Neural cell (in vitro differentiated cells): Measurements from ENCODE around the gene B3GNT3. TPM values are rescaled to one million over a fixed set of nuclear protein-coding genes. Genes with fewer than 3 reads are reported as not detected.

Source experiments
- H2AFZ ChIP-seq: fragments of 200-600, 300-800 bp; sonication (generic), shearing (Covaris generic); 2 replicates; pipeline ENCODE4 v1.6.0; 2014; ENCODE audit warnings: low read depth, mild to moderate bottlenecking, antibody characterized with exemption, low read length, moderate library complexity
- H3F3A ChIP-seq: fragments of 200-600 bp; shearing (Covaris generic); 2 replicates; pipeline ENCODE4 v1.6.1; 2016; ENCODE audit warnings: mild to moderate bottlenecking, moderate library complexity, mixed read lengths, antibody characterized with exemption, low read length; ENCODE audit not compliant: insufficient read depth, poor library complexity, severe bottlenecking
- H3K27ac ChIP-seq: fragments of 200-600, 300-800 bp; sonication (generic), shearing (Covaris generic); 2 replicates; pipeline ENCODE4 v1.5.1; 2014; ENCODE audit warnings: mild to moderate bottlenecking, low read length, moderate library complexity
- H3K27me3 ChIP-seq: fragments of 300-800, 200-600 bp; sonication (generic), shearing (Covaris generic); 2 replicates; pipeline ENCODE4 v1.6.0; 2014; ENCODE audit warnings: mild to moderate bottlenecking, low read depth, low read length, moderate library complexity; ENCODE audit not compliant: insufficient read depth
- H3K36me3 ChIP-seq: fragments of 300-800, 200-600 bp; sonication (generic), shearing (Covaris generic); 2 replicates; pipeline ENCODE4 v1.5.1; 2014; ENCODE audit warnings: mild to moderate bottlenecking, antibody characterized with exemption, low read length, moderate library complexity; ENCODE audit not compliant: insufficient read depth
- H3K4me2 ChIP-seq: fragments of 300-800, 200-600 bp; sonication (generic), shearing (Covaris generic); 2 replicates; pipeline ENCODE4 v1.6.0; 2014; ENCODE audit warnings: mild to moderate bottlenecking, low read length
- H3K4me3 ChIP-seq: fragments of 300-800, 200-600 bp; sonication (generic), shearing (Covaris generic); 2 replicates; pipeline ENCODE4 v1.5.1; 2014; ENCODE audit warnings: mild to moderate bottlenecking, low read length, moderate library complexity
- H3K79me2 ChIP-seq: fragments of 200-600 bp; shearing (Covaris generic); replicated peaks from 2 replicates; pipeline ENCODE4 v1.6.0; 2014; ENCODE audit warnings: mild to moderate bottlenecking, low read length, moderate library complexity; ENCODE audit not compliant: insufficient read depth
- H3K9ac ChIP-seq: fragments of 300-800, 200-600 bp; sonication (generic), shearing (Covaris generic); 2 replicates; pipeline ENCODE4 v1.6.1; 2016; ENCODE audit warnings: mild to moderate bottlenecking, low read length, mixed read lengths
- H3K9me2 ChIP-seq: fragments of 200-600 bp; shearing (Covaris generic); 2 replicates; pipeline ENCODE4 v1.6.1; 2016; ENCODE audit warnings: mild to moderate bottlenecking, low read length, mixed read lengths; ENCODE audit not compliant: insufficient read depth
- H3K9me3 ChIP-seq: fragments of 200-600, 300-800 bp; sonication (generic), shearing (Covaris generic); 2 replicates; pipeline ENCODE4 v1.6.1; 2016; ENCODE audit warnings: mild to moderate bottlenecking, mixed run types, low read length, moderate library complexity, mixed read lengths
- H4K20me1 ChIP-seq: fragments of 200-600 bp; shearing (Covaris generic); 2 replicates; pipeline ENCODE4 v1.6.1; 2016; ENCODE audit warnings: mild to moderate bottlenecking, mixed run types; ENCODE audit not compliant: insufficient read depth
- CTCF ChIP-seq: fragments of 450-650 bp; IDR thresholded peaks from 2 replicates; pipeline ENCODE4 v1.5.1; 2014; ENCODE audit warnings: antibody characterized with exemption, mild to moderate bottlenecking, moderate library complexity; ENCODE audit not compliant: poor library complexity, severe bottlenecking
- EP300 ChIP-seq: fragments of 450-650 bp; conservative IDR thresholded peaks from 2 replicates; pipeline ENCODE4 v1.6.1; 2014; ENCODE audit warnings: antibody characterized with exemption, mild to moderate bottlenecking, moderate library complexity; ENCODE audit not compliant: poor library complexity, severe bottlenecking
- EZH2 ChIP-seq: fragments of 200-600, 300-800 bp; shearing (Covaris generic), sonication (generic); IDR thresholded peaks from 2 replicates; pipeline ENCODE4 v1.6.1; 2014; ENCODE audit warnings: antibody characterized with exemption, low read length, borderline replicate concordance, mild to moderate bottlenecking; ENCODE audit not compliant: insufficient read depth, poor library complexity, severe bottlenecking
- MXI1 ChIP-seq: fragments of 450-650 bp; conservative IDR thresholded peaks from 2 replicates; pipeline ENCODE4 v1.6.1; 2014; ENCODE audit warnings: antibody characterized with exemption, mild to moderate bottlenecking; ENCODE audit not compliant: poor library complexity, severe bottlenecking
- POLR2AphosphoS5 ChIP-seq: IDR thresholded peaks from 2 replicates; pipeline ENCODE4 v1.6.1; 2012
- RAD21 ChIP-seq: fragments of 450-650 bp; conservative IDR thresholded peaks from 2 replicates; pipeline ENCODE4 v1.6.1; 2014; ENCODE audit warnings: antibody characterized with exemption, mild to moderate bottlenecking, moderate library complexity
- REST ChIP-seq: IDR thresholded peaks from 2 replicates; pipeline ENCODE4 v1.6.1; 2012; ENCODE audit warnings: borderline replicate concordance
- SMC3 ChIP-seq: fragments of 450-650 bp; conservative IDR thresholded peaks from 2 replicates; pipeline ENCODE4 v1.6.1; 2014; ENCODE audit warnings: antibody characterized with exemption, mild to moderate bottlenecking, moderate library complexity; ENCODE audit not compliant: poor library complexity
- TAF1 ChIP-seq: IDR thresholded peaks from 2 replicates; pipeline ENCODE4 v1.6.1; 2012; ENCODE audit warnings: low read depth
- polyA plus RNA-seq: library from polyadenylated mRNA; depleted of rRNA; stranded (reverse); fragments of >200 nt; gene quantifications from 2 replicates; pipeline ENCODE4 v1.2.3, GENCODE V29; 2014

Gene B3GNT3
- polyA plus RNA-seq, 1 donor from 2014 or later, result not detected

GRCh38 chr19:17811681-17812080 is 16.7 kb downstream of the B3GNT3 start:
- Histone ChIP-seq H3K4me3 (no peak overlapping the region), H3K9ac (no peak overlapping the region), H3F3A (no peaks in the 10 kb centered on the region), H3K27me3 (no peaks in the 10 kb centered on the region), H3K79me2 (no peaks in the 10 kb centered on the region), H4K20me1 (no peaks in the 10 kb centered on the region), H3K27ac (no peak overlapping the region), H3K9me2 (no peaks in the 10 kb centered on the region), H3K4me2 (no peak overlapping the region), H3K36me3 (no peaks in the 10 kb centered on the region), H3K9me3 (no peaks in the 10 kb centered on the region), H2AFZ (no peak overlapping the region)
- TF ChIP-seq CTCF (no peak), EP300 (no peak), SMC3 (no peak), EZH2 (no peak), MXI1 (no peak), POLR2AphosphoS5 (no peak)

GRCh38 chr19:17812099-17812498 is 17.2 kb downstream of the B3GNT3 start:
- Histone ChIP-seq H3K36me3 (no peaks in the 10 kb centered on the region), H3F3A (no peaks in the 10 kb centered on the region), H3K27ac (no peak overlapping the region), H3K9me2 (no peaks in the 10 kb centered on the region), H3K9ac (no peak overlapping the region), H3K9me3 (no peaks in the 10 kb centered on the region), H3K27me3 (no peaks in the 10 kb centered on the region), H3K4me2 (no peak overlapping the region), H3K4me3 (no peak overlapping the region), H4K20me1 (no peaks in the 10 kb centered on the region), H3K79me2 (no peaks in the 10 kb centered on the region), H2AFZ (no peak overlapping the region)
- TF ChIP-seq TAF1 (no peak), REST (no peak), EZH2 (no peak), MXI1 (no peak), EP300 (no peak), RAD21 (no peak), SMC3 (no peak), POLR2AphosphoS5 (no peak), CTCF (no peak)
